GM12878 (cell line): ENCODE data around the gene TAS2R39. TPM values are rescaled to one million over a fixed set of nuclear protein-coding genes. Genes with fewer than 3 reads are reported as not detected.

Source experiments
- ATAC-seq: fragments of 200-7000 bp; cut with Tn5 transposase; 3 replicates; pipeline ENCODE4 v1.9.1; 2020; ENCODE audit warnings: mild to moderate bottlenecking, moderate library complexity
- BruUV-seq: library from RNA; stranded (reverse); fragments of 400-500 nt; replicated peaks from 2 replicates; lab custom pipeline; 2021; lab: Mats Ljungman, UMichigan
- CTCF ChIA-PET: fragments of 300-600 bp; sonication (Branson Sonifier 250); formaldehyde crosslinking; extraction: SDS; loops from one replicate; lab custom pipeline; 2021; ENCODE audit warnings: inconsistent platforms; lab: Yijun Ruan, JAX
- POLR2A ChIA-PET: fragments of 350-600 bp; formaldehyde crosslinking; extraction: SDS; loops from one replicate; lab custom pipeline; 2021; ENCODE audit warnings: inconsistent platforms; lab: Charles Lee
- RAD21 ChIA-PET: fragments of 300-600 bp; sonication (Branson Sonifier 250); formaldehyde crosslinking; loops from one replicate; lab custom pipeline; 2023; ENCODE audit warnings: antibody characterized with exemption; ENCODE audit not compliant: unreplicated experiment; lab: Charles Lee
- SMC1A ChIA-PET: fragments of 300-600 bp; sonication (Branson Sonifier 250); formaldehyde crosslinking; loops from one replicate; lab custom pipeline; 2023; ENCODE audit not compliant: unreplicated experiment, uncharacterized antibody; lab: Charles Lee
- DNase-seq: peaks from one replicate; pipeline ENCODE4 v3.0.0-alpha.2; 2011; ENCODE audit warnings: low read depth, low spot score
- FAIRE-seq: peaks from 3 replicates; lab custom pipeline; 2011; peaks lifted over from hg19 to GRCh38; lab: Jason Lieb, UNC
- H2AFZ ChIP-seq: 2 replicates; pipeline ENCODE4 v1.6.0; 2011; ENCODE audit warnings: low read depth, low read length, control low read depth; ENCODE audit not compliant: control insufficient read depth
- H3K27ac ChIP-seq: 2 replicates; pipeline ENCODE4 v1.5.1; 2011; ENCODE audit warnings: control low read depth; ENCODE audit not compliant: control insufficient read depth, insufficient read depth
- H3K27me3 ChIP-seq, 2 experiments: replicated peaks in 1 of 2; 2 replicates each; pipeline versions ENCODE4 v1.6.0 to v1.6.1; 2011; ENCODE audit warnings: low read length in 1 of 2; ENCODE audit not compliant: control insufficient read depth in 2 of 2, insufficient read depth in 2 of 2
- H3K36me3 ChIP-seq, 2 experiments: 2 replicates each; pipeline ENCODE4 v1.5.1; 2011; ENCODE audit warnings: low read length in 1 of 2; ENCODE audit not compliant: control insufficient read depth in 2 of 2, insufficient read depth in 2 of 2
- H3K4me1 ChIP-seq: 2 replicates; pipeline ENCODE4 v1.6.1; 2011; ENCODE audit warnings: mild to moderate bottlenecking, low read length, moderate library complexity, mixed read lengths; ENCODE audit not compliant: control insufficient read depth, insufficient read depth
- H3K4me2 ChIP-seq: 2 replicates; pipeline ENCODE4 v1.6.0; 2011; ENCODE audit warnings: control low read depth; ENCODE audit not compliant: control insufficient read depth, insufficient read depth
- H3K4me3 ChIP-seq: fragments of 200-600 bp; sonication (generic); 2 replicates; pipeline ENCODE4 v1.5.1; 2016
- H3K79me2 ChIP-seq: 2 replicates; pipeline ENCODE4 v1.6.0; 2011; ENCODE audit warnings: low read length; ENCODE audit not compliant: control insufficient read depth, insufficient read depth
- H3K9ac ChIP-seq: 2 replicates; pipeline ENCODE4 v1.8.0; 2011; ENCODE audit warnings: low read length, control low read depth, mixed read lengths; ENCODE audit not compliant: control insufficient read depth, insufficient read depth
- H3K9me3 ChIP-seq: replicated peaks from 3 replicates; pipeline ENCODE4 v1.5.1; 2011; ENCODE audit warnings: mild to moderate bottlenecking, low read length; ENCODE audit not compliant: control insufficient read depth, insufficient read depth
- H4K20me1 ChIP-seq: 2 replicates; pipeline ENCODE4 v1.6.0; 2011; ENCODE audit not compliant: control insufficient read depth, insufficient read depth
- BHLHE40 ChIP-seq, 2 experiments: fragments of 450-650 bp in 1 of 2; IDR thresholded peaks; 2 replicates each; pipeline ENCODE4 v1.6.1; 2011 to 2017; ENCODE audit warnings: low read depth in 2 of 2, borderline replicate concordance in 1 of 2, improper control_type of control experiment in 1 of 2, low read length in 1 of 2, mild to moderate bottlenecking in 1 of 2
- FOXM1 ChIP-seq: IDR thresholded peaks from 2 replicates; pipeline ENCODE4 v1.6.1; 2012; ENCODE audit warnings: low read depth, mild to moderate bottlenecking, inconsistent platforms, low read length, moderate library complexity
- MLLT1 ChIP-seq: fragments of 450-650 bp; IDR thresholded peaks from 2 replicates; pipeline ENCODE4 v1.6.1; 2016; ENCODE audit warnings: mild to moderate bottlenecking
- PAX5 ChIP-seq: IDR thresholded peaks from 2 replicates; pipeline ENCODE4 v1.6.1; 2011; ENCODE audit warnings: low read depth, low read length, borderline replicate concordance
- RELA ChIP-seq: fragments of 450-650 bp; IDR thresholded peaks from 2 replicates; pipeline ENCODE4 v1.8.0; 2014; ENCODE audit warnings: borderline replicate concordance; ENCODE audit not compliant: partially characterized antibody
- SIX5 ChIP-seq: IDR thresholded peaks from 2 replicates; pipeline ENCODE4 v1.6.1; 2011; ENCODE audit warnings: mild to moderate bottlenecking, low read depth, low read length, moderate library complexity; ENCODE audit not compliant: severe bottlenecking
- SMARCA5 ChIP-seq: fragments of 450-650 bp; IDR thresholded peaks from 2 replicates; pipeline ENCODE4 v1.6.1; 2017; ENCODE audit warnings: mild to moderate bottlenecking
- TCF7 ChIP-seq: IDR thresholded peaks from 2 replicates; pipeline ENCODE4 v1.6.1; 2014; ENCODE audit warnings: antibody characterized with exemption, borderline replicate concordance
- WRNIP1 ChIP-seq: IDR thresholded peaks from 2 replicates; pipeline ENCODE4 v1.6.1; 2011; ENCODE audit warnings: low read depth, low read length, improper control_type of control experiment, borderline replicate concordance
- WGBS: methylation state at CpG from one replicate; pipeline ENCODE4 v1.1.6; 2016; ENCODE audit warnings: low lambda C conversion rate; ENCODE audit not compliant: insufficient replicate concordance, insufficient coverage; ENCODE audit errors: missing lambda C conversion rate; 5-methylcytosine and 5-hydroxymethylcytosine counted together
- in situ Hi-C: fragments of 300-500 bp; cut with MboI; formaldehyde crosslinking; loops from 9 replicates; pipeline ENCODE4 v1.14.3; 2018; ENCODE audit warnings: mixed read lengths
- intact Hi-C: fragments of 100-400 bp; cut with micrococcal nuclease; formaldehyde crosslinking; loops from one replicate; pipeline ENCODE4 v1.14.2; 2022; ENCODE audit not compliant: unreplicated experiment
- polyA plus RNA-seq, 11 experiments: library from polyadenylated mRNA; depleted of rRNA in 4 of 11; unstranded in 6 of 11; stranded (reverse) in 5 of 11; fragments of >200 nt; fragmentation: Nextera tagmentation in 4 of 11; fragmentation: Illumina TruSeq in 1 of 11; extraction: Ambion mirVana in 4 of 11; extraction: Trizol in 1 of 11; gene quantifications; 1 replicate in 1 of 11; 2 replicates in 10 of 11; pipeline versions ENCODE4 v1.2.1 to v1.2.3, GENCODE V29; 2011 to 2016; ENCODE audit warnings: inconsistent platforms in 2 of 11, missing spikeins in 2 of 11, low read depth in 1 of 11
- total RNA-seq, 4 experiments: library from RNA; depleted of rRNA in 3 of 4; stranded (reverse); fragments of >200 nt in 3 of 4; fragmentation: Illumina TruSeq in 1 of 4; extraction: Trizol in 1 of 4; gene quantifications; 2 replicates each; pipeline versions ENCODE4 v1.2.1 to v1.2.3, GENCODE V29; 2013 to 2021

TAS2R39 gene
- total and polyA plus RNA-seq, 10 of the 15 experiments (the other 5 are each of a cell fraction or from before 2014, with no cell fraction given), result not detected

GRCh38 chr7:143214789-143215679, 31.8 kb downstream of the TAS2R39 start (continued):
- 0 out of 4 replicates have a peak, but pooled peaks of 1 of the 2 experiments have one; percentile 48 for TF ChIP-seq BHLHE40 (IDR thresholded peaks at IDR 0.05; ENCODE audit: borderline replicate concordance in 1 of 2, low read depth in 2 of 2, low read length in 1 of 2)
- TF ChIP-seq TCF7, result no peak
- TF ChIP-seq RELA, result no peak
- TF ChIP-seq WRNIP1, result peak; percentile 53; the same call in 1 of the 2 replicates
- TF ChIP-seq SIX5, result no peak
- peak; percentile 86 for TF ChIP-seq FOXM1
- 0 out of 2 replicates have a peak, but pooled peaks have one; percentile 64 for TF ChIP-seq SMARCA5

- ChIA-PET CTCF (interaction anchor here (1.0 to 11.5 kb wide), 11 partner anchors 10 to 503 kb away, joined by 3 to 434 read pairs (median 9); no protein-coding TSS in a partner anchor), POLR2A (interaction anchor here (0.5 kb wide), 1 partner anchor 249 kb away, joined by 4 read pairs; no protein-coding TSS in a partner anchor), SMC1A (interaction anchor here (0.6 to 6.5 kb wide), 9 partner anchors 10 to 587 kb away, joined by 3 to 191 read pairs (median 9); partner anchors contain the start of gene GSTK1), RAD21 (interaction anchor here (1.0 to 2.7 kb wide), 6 partner anchors 200 to 398 kb away, joined by 3 to 83 read pairs (median 24); no protein-coding TSS in a partner anchor)
- 44% methylated on average over 6 of the region's 6 CpGs for WGBS
- Histone ChIP-seq H3K9me3 (no peaks in the 10 kb centered on the region), H3K4me3 (no peak overlapping the region), H3K79me2 (no peaks in the 10 kb centered on the region), H2AFZ (no peak overlapping the region), H4K20me1 (no peaks in the 10 kb centered on the region), H3K4me1 (no peaks in the 10 kb centered on the region), H3K27me3 (no peaks in the 10 kb centered on the region; a peak in 2 of 4 replicates), H3K4me2 (no peak overlapping the region), H3K27ac (no peak overlapping the region), H3K9ac (no peak overlapping the region), H3K36me3 (no peaks in the 10 kb centered on the region)
- in situ Hi-C loops (loop anchor here (5.0 to 10.0 kb wide), 3 partner anchors 209 to 581 kb away; no protein-coding TSS in a partner anchor), intact Hi-C loops (loop anchor here (5.0 to 10.0 kb wide), 2 partner anchors 584 to 611 kb away; no protein-coding TSS in a partner anchor)
- DNase-seq, result no peak
- no peak for TF ChIP-seq MLLT1
- no peak for TF ChIP-seq PAX5
- FAIRE-seq, result no peak
- no TSS peak for BruUV-seq
- no peak for ATAC-seq
These were observed 32.9 kb downstream of the TAS2R39 start for GRCh38 chr7:143216151-143216550.
